ENCODE data around the gene ACVR1B. TPM values are rescaled to one million over a fixed set of nuclear protein-coding genes. Genes with fewer than 3 reads are reported as not detected.

Gene ACVR1B
- polyA plus RNA-seq, 5 donors, result 14.1 to 16.3 (median 15.1) TPM

DNA sequence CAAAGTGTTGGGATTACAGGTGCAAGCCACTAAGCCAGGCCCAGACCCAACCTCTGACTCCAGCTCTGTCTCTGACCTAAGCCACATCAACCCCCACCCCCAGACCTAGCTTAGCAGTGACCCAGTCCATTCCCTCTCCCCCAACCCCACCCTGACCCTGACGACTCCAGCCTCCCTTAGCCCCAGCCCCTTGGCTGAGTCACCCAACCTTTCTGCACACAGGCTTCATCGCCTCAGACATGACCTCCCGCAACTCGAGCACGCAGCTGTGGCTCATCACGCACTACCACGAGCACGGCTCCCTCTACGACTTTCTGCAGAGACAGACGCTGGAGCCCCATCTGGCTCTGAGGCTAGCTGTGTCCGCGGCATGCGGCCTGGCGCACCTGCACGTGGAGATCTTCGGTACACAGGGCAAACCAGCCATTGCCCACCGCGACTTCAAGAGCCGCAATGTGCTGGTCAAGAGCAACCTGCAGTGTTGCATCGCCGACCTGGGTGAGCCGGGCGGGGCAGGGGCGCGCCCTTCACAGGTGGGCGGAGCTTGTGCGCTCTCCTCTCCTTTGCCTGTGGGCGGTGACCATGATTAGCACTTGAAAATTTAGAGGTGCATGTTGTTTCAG is 36.4 kb upstream of the ACVR1B start:
- DNase-seq, result no peak

DNA sequence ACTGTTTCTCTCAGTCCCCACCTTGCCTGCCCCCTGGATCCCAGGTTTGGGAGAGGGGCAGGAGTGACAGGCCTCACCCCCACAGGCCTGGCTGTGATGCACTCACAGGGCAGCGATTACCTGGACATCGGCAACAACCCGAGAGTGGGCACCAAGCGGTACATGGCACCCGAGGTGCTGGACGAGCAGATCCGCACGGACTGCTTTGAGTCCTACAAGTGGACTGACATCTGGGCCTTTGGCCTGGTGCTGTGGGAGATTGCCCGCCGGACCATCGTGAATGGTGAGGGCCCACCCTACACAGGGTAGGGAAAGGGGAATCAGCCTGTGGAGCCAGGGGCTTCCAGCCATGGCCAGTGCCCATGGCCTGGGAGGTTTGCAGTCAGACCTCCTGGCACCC is 35.5 kb upstream of the ACVR1B start:
- DNase-seq, result no peak

DNA sequence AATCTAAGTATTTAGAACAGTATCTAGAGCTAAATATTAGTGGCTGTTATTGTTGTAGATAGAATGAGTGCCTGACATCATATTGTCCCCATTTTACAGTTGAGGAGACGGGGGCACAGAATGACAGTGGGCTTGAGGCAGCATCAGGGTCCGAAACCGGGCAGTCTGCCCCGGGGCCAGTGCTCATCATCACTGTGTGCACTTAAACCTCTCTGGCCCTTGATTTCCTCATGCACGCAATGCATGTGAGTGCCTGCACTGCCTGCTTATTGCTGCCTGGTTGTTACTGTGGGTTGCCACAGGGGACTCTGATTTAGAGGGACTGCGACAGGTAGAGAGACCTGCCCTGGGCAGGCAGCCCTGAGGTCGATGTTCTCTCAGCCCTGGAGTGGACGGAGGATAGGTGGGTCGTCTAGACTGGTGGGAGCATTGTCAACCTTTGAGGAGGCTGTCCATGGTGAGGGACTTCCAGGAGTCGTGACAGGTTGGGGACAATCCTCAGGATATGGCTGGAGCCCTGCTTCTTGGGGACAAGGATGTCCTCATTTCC is 34.4 kb upstream of the ACVR1B start:
- DNase-seq, result no peak

DNA sequence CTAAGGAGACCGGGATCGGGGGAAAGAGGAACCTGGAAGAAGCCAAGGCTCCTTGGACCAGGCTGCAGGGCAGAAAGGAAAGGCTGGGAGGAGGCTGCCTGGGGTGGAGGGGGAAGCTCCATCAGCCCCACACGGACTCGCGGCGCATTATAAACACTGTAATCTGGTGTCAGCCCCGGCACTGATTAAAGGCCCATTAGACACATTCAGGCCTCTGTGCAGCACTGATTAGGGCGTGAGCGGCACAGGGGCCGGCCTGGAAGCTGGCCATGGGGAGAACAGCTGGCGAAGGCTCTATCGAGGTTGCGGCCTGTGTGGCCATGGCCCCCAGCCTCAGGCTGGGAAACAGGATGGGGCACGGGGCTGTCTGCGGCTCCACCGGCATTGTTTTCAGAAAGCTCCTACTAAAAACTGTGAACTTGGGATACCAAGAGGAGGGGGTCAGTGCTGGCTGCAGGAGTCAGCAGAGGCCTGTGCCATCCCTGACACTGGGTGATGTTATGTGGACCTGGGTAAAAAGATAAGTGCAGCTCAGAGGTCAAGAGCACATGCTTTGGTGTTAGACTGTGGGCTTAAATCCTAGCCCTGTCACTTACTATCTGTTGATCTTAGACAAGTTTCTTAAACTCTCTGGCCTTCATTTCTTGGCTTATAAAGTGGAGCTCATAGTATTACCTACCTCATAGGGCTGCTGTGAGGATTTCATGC is 33.6 kb upstream of the ACVR1B start:
- DNase-seq, result no peak

DNA sequence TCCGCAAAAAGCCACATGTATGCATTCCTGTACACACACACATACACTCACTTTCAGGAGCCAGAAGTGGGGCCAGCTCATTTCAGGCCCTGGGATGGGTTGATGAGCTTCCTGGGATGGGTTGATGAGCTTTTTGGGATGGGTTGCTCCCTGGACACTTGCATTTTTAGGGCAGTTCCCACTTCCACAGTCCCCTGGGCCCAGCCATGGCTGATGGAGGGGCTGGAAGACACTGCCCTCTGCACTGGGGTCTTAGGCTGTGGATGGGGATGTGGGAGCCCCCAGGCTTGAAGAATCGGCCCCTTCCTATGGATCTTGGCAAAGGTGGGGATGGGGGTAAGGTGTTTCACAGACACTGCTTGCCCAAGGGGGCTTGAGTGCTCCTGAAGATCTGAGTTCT is 31.5 kb upstream of the ACVR1B start:
- no peak for DNase-seq

DNA sequence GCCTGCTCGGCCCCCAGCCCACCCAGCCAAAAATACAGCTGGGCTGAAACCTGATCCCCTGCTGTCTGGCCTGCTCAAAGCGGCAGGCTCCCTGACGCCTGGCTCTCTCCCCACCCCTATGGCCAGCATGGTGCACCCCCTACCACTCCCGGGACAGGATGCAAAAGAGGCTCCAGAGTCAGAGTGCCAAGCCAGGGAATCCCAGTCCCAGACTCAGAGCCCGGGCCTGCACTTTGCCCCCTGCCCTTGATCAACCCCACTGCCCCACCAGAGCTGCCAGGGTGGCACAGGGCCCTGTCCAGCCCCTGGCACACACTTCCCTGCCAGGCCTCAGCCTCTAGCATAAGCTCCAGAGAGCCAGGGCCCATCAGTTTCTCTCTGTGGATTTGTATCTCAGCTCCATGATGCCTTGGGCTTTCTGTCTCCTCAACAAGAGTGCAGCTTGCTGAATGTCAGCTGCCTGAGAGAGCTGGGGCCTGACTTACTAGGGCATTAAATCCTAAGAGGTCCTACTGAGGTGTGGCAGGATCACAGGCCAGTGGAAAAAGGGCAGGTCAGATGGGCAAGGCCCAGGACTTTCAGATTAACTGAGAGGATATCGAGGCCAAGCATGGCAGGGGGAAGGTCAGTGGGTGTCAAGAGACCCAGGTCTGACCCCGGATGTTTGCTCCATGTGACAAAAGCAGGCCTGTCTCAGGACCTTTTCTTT is 30.3 kb upstream of the ACVR1B start:
- no peak for DNase-seq

DNA sequence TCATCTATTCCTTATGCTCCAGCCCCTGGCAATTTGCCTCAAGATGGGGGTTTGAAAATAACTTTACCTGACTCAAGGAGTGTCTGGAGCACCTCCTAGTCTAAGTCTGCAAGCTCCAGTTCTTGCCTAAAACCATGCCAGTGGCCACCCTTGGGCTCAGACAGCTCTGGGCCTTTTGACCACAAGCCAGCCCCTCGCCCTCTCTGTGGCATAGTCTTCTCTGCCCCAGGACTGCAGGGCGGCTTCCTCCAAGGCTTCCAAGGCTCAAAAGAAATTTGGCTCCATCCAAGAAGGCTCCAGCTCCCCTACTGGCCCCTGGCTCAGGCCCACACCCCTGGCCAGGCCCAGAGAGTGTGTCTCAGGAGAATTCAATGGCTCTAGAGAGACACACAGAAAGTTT is 29.4 kb upstream of the ACVR1B start:
- DNase-seq, result no peak

DNA sequence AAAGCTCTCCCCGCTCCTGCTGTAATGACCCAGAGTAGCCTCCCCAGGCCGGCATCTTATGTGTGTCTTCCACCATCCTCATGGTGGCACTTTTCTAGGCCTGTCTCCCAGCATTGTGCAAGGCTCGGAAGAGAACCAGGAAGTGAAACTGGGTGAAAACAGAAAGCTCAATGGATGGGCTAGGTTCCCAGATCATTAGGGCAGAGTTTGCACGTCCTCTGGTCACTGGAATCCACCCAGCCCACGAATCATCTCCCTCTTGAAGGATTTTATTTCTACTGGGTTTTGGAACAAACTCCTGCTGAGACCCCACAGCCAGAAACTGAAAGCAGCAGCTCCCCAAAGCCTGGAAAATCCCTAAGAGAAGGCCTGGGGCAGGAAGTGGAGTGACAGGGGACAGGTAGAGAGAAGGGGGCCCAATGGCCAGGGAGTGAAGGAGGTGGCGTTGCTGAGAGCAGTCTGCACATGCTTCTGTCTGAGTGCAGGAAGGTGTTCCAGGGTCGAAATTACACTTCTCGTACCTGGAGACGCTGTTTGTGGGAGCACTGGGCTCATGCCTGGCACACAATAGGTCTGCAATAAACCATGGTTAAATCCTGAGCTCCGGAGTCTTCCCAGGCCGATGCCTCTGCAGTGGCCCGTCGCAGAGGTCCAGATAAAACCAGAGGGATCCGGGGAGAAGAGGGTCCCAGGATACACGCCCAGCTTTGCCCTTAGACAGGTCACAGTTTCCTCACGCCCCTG is 28.6 kb upstream of the ACVR1B start:
- DNase-seq, result no peak

DNA sequence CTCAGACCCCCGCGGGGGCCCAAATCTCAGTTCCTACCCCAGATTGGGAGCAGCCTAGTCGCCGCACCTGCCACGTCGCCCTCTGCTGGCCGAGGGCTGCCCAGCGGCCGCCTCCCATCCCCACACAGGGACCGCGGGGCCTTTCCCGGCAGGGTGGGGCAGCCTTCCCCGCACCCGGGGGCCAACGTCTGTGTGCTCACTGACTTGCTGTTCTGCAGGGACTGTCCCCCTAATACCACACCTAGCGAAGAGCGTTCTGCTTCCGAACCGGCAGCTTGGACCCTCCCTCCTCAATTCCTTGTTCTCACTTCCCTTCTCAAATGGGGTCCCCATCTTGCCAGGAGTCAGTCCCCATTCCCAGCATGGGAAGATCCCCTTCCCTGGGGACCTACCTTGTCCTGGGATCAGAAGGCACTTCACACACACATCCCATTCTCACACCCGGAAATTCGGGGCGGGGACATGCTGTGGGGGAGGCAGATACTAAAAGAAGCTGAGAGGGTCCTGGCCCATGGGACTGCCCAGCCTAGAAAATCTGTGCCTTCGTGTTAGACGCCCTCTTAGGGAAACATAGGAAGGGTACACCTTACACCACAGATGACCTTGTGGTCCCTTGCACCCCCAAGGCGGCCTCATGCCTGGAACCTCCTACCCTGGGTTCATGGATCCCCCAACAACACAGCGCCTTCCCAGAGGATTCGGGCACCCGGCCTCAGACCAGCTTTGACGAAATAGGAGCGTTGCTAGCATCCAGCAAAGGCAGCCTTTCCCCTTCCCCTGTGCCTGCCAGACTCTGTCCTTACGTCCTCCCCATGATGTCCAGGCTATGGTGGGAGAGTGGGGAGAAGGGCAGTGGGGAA is 27.8 kb upstream of the ACVR1B start:
- no peak for DNase-seq

DNA sequence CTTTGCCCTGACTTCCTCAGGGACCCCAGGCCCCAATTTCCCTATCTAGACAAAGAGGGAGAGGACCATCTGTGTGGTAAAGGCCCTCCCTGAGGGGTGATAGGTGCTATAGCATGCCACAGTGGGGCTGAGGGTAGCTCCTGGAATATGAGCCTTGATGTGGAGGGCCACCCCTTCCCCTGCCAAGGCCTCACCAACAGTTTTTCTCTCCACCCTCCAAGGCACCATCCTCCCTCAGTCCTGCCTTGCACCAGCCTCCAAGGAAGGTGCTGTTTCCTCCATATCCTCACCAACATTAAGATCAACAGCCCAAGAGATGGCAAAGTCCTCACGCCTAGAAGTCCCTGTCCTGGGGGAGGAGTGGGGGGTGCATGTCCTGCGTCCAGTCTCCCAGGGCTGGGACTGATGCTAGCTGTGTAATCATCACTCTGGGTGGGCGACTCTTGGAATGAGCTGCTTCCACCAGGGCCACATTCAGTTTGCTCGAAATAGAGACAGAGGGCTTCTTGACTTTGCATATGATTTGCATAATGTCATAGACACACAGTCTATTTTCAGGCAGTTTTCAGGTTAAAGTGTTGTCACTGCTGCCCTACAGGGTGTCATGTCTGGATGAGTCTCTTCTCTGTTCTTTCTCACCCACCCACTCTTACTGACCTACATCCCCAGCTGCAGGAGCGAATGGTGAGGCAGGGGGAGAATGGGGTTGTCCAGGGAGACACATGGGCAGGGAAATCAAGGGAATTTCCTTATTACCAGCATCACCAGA is 26.8 kb upstream of the ACVR1B start:
- DNase-seq, result no peak

DNA sequence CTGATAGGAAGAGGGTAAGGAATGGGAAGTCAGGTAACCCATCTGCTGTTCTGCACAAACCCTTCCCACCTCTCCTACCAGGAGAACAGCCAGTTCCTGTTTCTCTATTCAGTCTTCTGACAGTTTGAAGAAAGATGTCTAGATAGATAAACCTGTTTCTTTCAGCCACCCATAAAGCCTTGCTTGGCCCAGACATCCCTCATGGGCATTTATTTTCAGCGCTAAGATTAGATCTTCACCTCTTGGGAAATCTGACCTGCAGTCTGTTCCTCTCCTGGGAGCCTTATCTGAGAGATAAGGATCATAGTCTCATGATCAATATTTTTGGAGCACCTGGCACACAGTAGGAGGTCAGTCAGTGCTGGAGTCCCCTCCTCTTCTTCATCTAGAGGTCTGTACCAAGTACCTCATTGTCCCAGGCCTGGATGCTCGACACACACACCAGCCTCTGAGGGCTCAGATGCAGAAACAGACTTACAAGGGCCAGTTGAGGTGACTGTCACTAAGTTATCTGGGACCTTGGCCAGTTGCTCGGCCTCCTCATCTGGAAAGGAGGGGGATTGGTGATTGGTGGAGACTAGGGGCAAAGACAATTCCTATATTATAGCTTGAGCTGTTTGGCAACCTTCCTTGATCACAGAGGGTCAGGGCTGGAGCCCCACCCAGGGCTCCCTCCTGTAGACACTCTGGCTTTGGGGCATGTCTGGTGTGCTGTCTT is 26.0 kb upstream of the ACVR1B start:
- DNase-seq, result no peak

DNA sequence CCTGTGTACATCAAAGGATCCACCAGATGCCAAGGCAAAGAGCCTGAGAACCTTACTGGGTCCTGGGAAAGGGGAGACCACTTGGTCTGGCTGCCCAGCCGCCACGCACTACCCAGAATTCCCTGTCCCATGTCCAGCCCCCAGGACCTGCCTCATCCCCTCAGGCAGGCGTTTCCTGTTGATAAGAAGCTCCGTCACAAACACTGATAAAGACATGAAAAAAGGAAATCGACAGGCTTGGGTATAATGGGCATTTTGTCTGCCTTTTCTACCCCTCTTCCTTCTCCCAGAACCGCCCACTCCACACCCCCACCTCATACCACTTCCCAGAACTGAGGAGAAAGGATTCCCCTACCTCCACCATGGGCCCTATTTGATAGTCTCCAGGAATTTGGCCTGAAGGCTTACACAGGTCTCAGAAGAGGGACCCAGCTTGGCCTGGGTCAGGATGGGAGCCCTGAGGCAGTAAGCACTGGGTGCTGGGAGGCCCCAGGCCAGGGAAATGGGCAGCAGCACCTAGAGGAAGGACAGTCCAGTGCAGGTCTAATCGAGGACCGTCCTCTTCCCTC is 25.4 kb upstream of the ACVR1B start:
- DNase-seq, result no peak

DNA sequence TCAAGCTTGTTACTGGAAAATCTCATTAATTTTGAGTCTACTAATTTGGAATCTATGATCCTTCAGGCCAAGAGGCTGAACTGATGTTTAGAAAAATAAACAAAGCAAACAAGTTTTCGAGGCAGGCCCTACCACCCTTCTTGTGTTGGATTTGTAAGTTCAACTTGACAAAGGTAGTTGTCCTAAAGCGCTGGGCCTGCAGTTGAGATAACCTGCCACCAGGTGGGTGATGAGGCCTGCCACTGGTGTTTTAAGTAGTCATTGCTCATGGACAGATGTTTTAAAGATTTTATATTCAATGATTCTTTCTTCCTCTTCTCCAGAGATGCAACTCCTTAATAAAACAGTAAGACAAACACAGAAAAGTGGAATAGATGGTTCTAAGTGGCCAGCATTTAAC is 24.8 kb upstream of the ACVR1B start:
- DNase-seq, result no peak

DNA sequence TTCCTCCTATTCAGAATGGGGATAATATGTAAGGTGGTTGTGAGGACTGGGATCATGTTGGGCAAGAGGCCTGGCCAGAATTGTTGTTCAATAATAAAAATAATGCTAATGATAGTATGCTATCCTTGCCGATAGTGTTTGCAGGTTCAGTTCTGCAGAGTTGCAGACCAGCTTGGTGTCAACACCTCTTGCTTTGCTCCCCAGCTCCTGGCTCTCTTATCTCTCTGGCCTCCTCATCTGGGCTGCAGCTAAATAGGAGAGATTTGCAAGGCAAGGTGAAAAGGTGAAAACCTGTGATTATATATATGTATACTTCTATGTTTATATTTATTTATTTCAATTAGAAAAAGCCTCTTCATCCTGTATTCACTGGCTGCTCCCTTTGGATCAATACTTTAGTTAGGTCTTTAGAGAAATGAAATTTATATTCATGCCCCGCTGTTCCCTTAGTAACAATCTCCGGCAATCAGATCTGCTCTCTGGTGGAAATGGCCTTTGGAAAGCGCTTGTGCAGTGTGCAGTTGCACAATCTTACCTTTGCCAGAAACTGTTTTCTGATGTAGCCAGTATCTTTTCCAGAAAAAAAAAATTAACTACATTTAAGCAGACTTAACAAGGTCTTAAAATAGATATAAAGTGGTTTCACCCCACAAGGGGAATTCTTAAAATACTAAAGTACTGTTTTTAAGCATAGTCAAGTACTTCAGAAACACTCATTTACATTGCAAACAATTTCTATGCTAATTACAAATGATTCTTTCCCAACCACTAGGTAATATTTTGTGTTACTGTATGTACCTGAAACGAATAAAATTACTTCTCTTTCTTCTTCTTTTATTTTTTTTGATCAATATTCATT is 19.1 kb upstream of the ACVR1B start:
- no peak for DNase-seq

DNA sequence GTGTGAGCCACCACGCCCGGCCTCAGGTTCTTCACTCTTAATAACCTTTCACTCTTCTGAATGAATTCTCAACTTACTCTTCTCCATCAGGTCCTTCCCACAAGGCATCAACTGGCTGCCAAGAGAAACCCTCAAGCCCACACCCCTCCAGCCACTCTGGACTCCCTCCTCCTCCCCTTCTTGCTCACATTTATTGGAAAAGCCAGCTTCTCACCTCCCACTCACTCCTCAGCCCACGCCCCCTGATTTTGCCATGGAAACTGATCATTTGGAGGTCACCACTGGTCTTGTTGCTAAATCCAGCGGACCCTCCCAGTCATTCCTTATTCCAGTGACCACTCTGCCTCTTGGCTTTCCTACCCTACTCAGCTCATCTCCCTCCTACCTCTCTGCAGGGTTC is 17.4 kb upstream of the ACVR1B start:
- no peak for DNase-seq

DNA sequence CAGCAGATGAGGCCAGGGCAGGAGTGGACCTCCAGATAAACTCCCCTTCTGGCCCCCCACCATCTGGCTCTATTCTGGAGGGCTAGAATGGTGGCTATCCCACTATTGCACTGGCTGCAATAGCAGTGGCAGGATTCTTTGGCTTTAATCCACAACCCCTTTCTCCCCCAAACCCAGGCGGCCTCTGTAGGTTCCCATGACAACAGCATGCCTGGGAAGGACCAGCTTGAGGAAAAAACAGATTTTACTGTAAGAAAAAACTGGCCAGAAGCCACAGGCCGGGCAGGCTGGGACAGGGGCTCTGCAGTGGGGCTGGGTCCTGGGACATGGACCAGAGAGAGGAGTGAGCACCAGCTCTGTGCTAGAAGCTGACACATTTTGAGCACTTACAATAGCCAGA is 13.6 kb upstream of the ACVR1B start:
- no peak for DNase-seq

DNA sequence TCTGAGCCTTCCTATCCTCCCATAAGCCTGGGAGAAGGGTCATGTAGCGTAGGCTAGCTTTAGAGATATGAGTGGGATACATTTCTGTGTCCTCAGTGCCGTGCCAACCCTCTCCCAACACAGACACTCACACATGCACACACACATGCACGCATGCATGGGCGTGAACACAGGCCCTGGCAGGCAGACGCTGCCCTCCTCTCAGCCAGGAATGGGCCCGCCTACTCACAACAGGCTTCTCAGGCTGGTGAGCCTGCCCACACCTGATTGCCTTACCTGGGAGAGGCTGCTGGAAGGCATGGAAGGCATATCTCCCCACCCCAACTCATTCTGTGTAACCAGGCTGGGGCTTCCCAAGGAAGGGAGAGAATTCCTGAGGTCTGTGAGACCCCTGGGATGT is 12.8 kb upstream of the ACVR1B start:
- DNase-seq, result no peak

DNA sequence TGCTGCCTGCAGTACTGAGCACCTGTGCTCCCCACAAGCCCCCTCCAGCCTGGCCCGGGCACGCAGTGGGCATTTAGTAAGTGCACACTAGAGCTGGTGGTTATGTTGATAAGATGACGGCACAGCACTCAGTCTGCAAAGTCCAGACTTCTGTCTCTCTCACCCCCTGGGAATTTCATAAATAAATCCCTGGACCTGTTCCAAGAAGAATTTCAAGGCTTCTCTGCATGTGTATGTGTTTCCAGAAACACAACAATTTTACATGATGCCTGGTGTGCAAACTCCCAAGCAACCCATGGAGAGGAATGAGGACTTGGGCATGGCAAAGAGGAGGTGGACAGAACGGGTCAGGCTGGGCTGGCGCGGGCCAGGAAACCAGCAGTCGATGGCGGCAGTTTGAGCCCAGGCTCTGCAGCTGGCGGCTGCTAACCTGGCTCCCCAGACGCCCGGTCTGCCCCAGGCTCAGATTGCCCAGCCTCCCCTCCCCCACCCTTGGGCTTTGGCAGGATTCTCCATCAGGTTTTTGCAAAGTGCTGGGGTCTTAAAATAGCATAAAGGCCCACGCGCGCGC is 10.4 kb upstream of the ACVR1B start:
- DNase-seq, result peak in 1 of 2 donors; percentile 57

Measured in right lung (tissue), 5 donors.